H1 (cell line): ENCODE data around the gene EDN1. TPM values are rescaled to one million over a fixed set of nuclear protein-coding genes. Genes with fewer than 3 reads are reported as not detected.

ENCODE experiments used
- CTCF ChIA-PET: fragments of 300-600 bp; sonication (Branson Sonifier 250); formaldehyde crosslinking; loops from one replicate; lab custom pipeline; 2021; ENCODE audit not compliant: partially characterized antibody; lab: Charles Lee
- POLR2A ChIA-PET: fragments of 300-600 bp; sonication (Branson Sonifier 250); formaldehyde crosslinking; loops from one replicate; lab custom pipeline; 2021; ENCODE audit warnings: inconsistent platforms; ENCODE audit not compliant: partially characterized antibody; lab: Charles Lee
- DNase-seq, 2 experiments: peaks; one replicate each; pipeline versions ENCODE4 v3.0.0 to v3.0.0-alpha.2; 2010 to 2022; ENCODE audit warnings: low spot score in 2 of 2, low read depth in 1 of 2, mixed read lengths in 1 of 2
- FAIRE-seq: peaks from 2 replicates; lab custom pipeline; 2011; peaks lifted over from hg19 to GRCh38; lab: Jason Lieb, UNC
- H2AFZ ChIP-seq: 2 replicates; pipeline ENCODE4 v1.8.1; 2012; ENCODE audit warnings: low read length, inconsistent platforms
- H2AK5ac ChIP-seq: 2 replicates; pipeline ENCODE4 v1.6.1; 2013; ENCODE audit warnings: low read depth, low read length
- H2BK120ac ChIP-seq: replicated peaks from 2 replicates; pipeline ENCODE3; 2013; ENCODE audit warnings: low read depth, low read length, inconsistent platforms
- H2BK12ac ChIP-seq: 2 replicates; pipeline ENCODE4 v1.6.1; 2013; ENCODE audit warnings: low read depth, low read length
- H2BK15ac ChIP-seq: 2 replicates; pipeline ENCODE4 v1.6.1; 2013; ENCODE audit warnings: low read length
- H2BK20ac ChIP-seq: 2 replicates; pipeline ENCODE4 v1.6.1; 2013; ENCODE audit warnings: low read length
- H2BK5ac ChIP-seq: 2 replicates; pipeline ENCODE4 v1.6.1; 2013; ENCODE audit warnings: low read depth, low read length
- H3K14ac ChIP-seq: 2 replicates; pipeline ENCODE4 v1.6.1; 2013; ENCODE audit warnings: inconsistent platforms; ENCODE audit not compliant: insufficient read length
- H3K18ac ChIP-seq: 2 replicates; pipeline ENCODE4 v1.6.1; 2013; ENCODE audit warnings: low read length; ENCODE audit errors: extremely low read depth
- H3K23ac ChIP-seq: 2 replicates; pipeline ENCODE4 v1.6.1; 2013; ENCODE audit warnings: inconsistent platforms; ENCODE audit not compliant: insufficient read length
- H3K23me2 ChIP-seq: 2 replicates; pipeline ENCODE4 v1.6.1; 2013; ENCODE audit warnings: low read depth, low read length
- H3K27ac ChIP-seq: 2 replicates; pipeline ENCODE4 v1.6.1; 2011; ENCODE audit warnings: low read depth, low read length, inconsistent platforms
- H3K27me3 ChIP-seq, 4 experiments: replicated peaks in 1 of 4; 1 replicate in 1 of 4; 2 replicates in 3 of 4; pipeline versions ENCODE4 v1.6.1 to v1.8.1; 2011 to 2013; ENCODE audit warnings: low read length in 3 of 4, mild to moderate bottlenecking in 3 of 4, inconsistent platforms in 2 of 4, mixed read lengths in 2 of 4, moderate library complexity in 1 of 4; ENCODE audit not compliant: control insufficient read depth in 3 of 4, insufficient read depth in 3 of 4; ENCODE audit errors: extremely low read depth in 1 of 4
- H3K36me3 ChIP-seq, 4 experiments: 2 replicates each; pipeline versions ENCODE4 v1.6.1 to v1.8.1; 2011 to 2013; ENCODE audit warnings: mild to moderate bottlenecking in 4 of 4, low read length in 3 of 4, moderate library complexity in 2 of 4, control low read depth in 1 of 4, inconsistent platforms in 1 of 4; ENCODE audit not compliant: insufficient read depth in 4 of 4, control insufficient read depth in 2 of 4
- H3K4ac ChIP-seq: replicated peaks from 2 replicates; pipeline ENCODE3; 2013; ENCODE audit warnings: low read length, low read depth, mixed read lengths, inconsistent platforms; ENCODE audit not compliant: insufficient read length
- H3K4me1 ChIP-seq, 4 experiments: replicated peaks in 1 of 4; 1 replicate in 1 of 4; 2 replicates in 3 of 4; pipeline versions ENCODE4 v1.6.1 to v1.8.1; 2011 to 2013; ENCODE audit warnings: low read length in 3 of 4, inconsistent platforms in 2 of 4, mixed read lengths in 1 of 4; ENCODE audit not compliant: insufficient read depth in 4 of 4, control insufficient read depth in 3 of 4
- H3K4me2 ChIP-seq, 2 experiments: 2 replicates each; pipeline versions ENCODE4 v1.6.1 to v1.8.1; 2011 to 2013; ENCODE audit warnings: low read depth in 2 of 2, low read length in 2 of 2, control low read depth in 1 of 2, inconsistent platforms in 1 of 2, mild to moderate bottlenecking in 1 of 2; ENCODE audit not compliant: insufficient read depth in 1 of 2
- H3K4me3 ChIP-seq, 4 experiments: fragments of 200-600, 300-600 bp in 1 of 4; sonication (generic), shearing (Covaris generic), sonication (Bioruptor Twin) in 1 of 4; 2 replicates each; pipeline versions ENCODE4 v1.5.1 to v1.8.1; 2011 to 2016; ENCODE audit warnings: low read length in 4 of 4, low read depth in 3 of 4, control low read depth in 2 of 4, inconsistent platforms in 2 of 4, mild to moderate bottlenecking in 2 of 4, mixed read lengths in 1 of 4, moderate library complexity in 1 of 4; ENCODE audit not compliant: insufficient read depth in 2 of 4; ENCODE audit errors: extremely low read depth in 1 of 4
- H3K56ac ChIP-seq: replicated peaks from 2 replicates; pipeline ENCODE3; 2013; ENCODE audit warnings: low read depth, mild to moderate bottlenecking, mixed read lengths, low read length, inconsistent platforms; ENCODE audit not compliant: insufficient read length
- H3K79me1 ChIP-seq: 2 replicates; pipeline ENCODE4 v1.6.1; 2013; ENCODE audit warnings: low read depth, low read length, control low read depth
- H3K79me2 ChIP-seq, 2 experiments: 2 replicates each; pipeline versions ENCODE4 v1.6.1 to v1.8.1; 2012 to 2013; ENCODE audit warnings: low read length in 2 of 2, mild to moderate bottlenecking in 2 of 2, inconsistent platforms in 1 of 2; ENCODE audit not compliant: insufficient read depth in 2 of 2, control insufficient read depth in 1 of 2
- H3K9ac ChIP-seq, 4 experiments: replicated peaks in 1 of 4; 1 replicate in 1 of 4; 2 replicates in 3 of 4; pipeline versions ENCODE4 v1.6.1 to v1.8.1; 2011 to 2013; ENCODE audit warnings: low read depth in 3 of 4, low read length in 3 of 4, control low read depth in 2 of 4, mild to moderate bottlenecking in 2 of 4, moderate library complexity in 2 of 4, inconsistent platforms in 1 of 4; ENCODE audit errors: extremely low read depth in 1 of 4
- H3K9me3 ChIP-seq, 2 experiments: 2 replicates each; pipeline versions ENCODE4 v1.6.1 to v1.8.1; 2012 to 2013; ENCODE audit warnings: mild to moderate bottlenecking in 2 of 2, moderate library complexity in 2 of 2, control low read depth in 1 of 2, inconsistent platforms in 1 of 2, low read depth in 1 of 2, low read length in 1 of 2, mixed read lengths in 1 of 2; ENCODE audit not compliant: insufficient read depth in 2 of 2
- H4K20me1 ChIP-seq, 2 experiments: replicated peaks in 1 of 2; 2 replicates each; pipeline versions ENCODE3 to v1.8.1; 2011 to 2013; ENCODE audit warnings: inconsistent platforms in 2 of 2, low read length in 2 of 2, mild to moderate bottlenecking in 1 of 2; ENCODE audit not compliant: insufficient read depth in 2 of 2, control insufficient read depth in 1 of 2
- H4K5ac ChIP-seq: 2 replicates; pipeline ENCODE4 v1.6.1; 2013; ENCODE audit warnings: low read length, low read depth, mixed read lengths, inconsistent platforms; ENCODE audit not compliant: insufficient read length
- H4K8ac ChIP-seq: 2 replicates; pipeline ENCODE4 v1.8.0; 2013; ENCODE audit warnings: mild to moderate bottlenecking, moderate library complexity, low read length, inconsistent platforms; ENCODE audit not compliant: insufficient read depth; ENCODE audit errors: extremely low read depth
- H4K91ac ChIP-seq: replicated peaks from 2 replicates; pipeline ENCODE3; 2013; ENCODE audit warnings: low read length, mixed read lengths, inconsistent platforms; ENCODE audit not compliant: insufficient read length
- SAP30 ChIP-seq: fragments of 300-600 bp; sonication (generic); IDR thresholded peaks from 2 replicates; pipeline ENCODE4 v1.7.1; 2012; ENCODE audit warnings: low read length, moderate library complexity, mild to moderate bottlenecking, inconsistent platforms; ENCODE audit not compliant: insufficient read depth, insufficient replicate concordance
- TAF7 ChIP-seq: optimal IDR thresholded peaks from 2 replicates; pipeline ENCODE3; 2011; ENCODE audit warnings: low read depth, mild to moderate bottlenecking, inconsistent platforms, low read length, moderate library complexity, borderline replicate concordance
- TCF12 ChIP-seq: IDR thresholded peaks from 2 replicates; pipeline ENCODE4 v1.6.1; 2011; ENCODE audit warnings: low read depth, mild to moderate bottlenecking, low read length
- WGBS, 2 experiments: shearing (Covaris generic) in 1 of 2; methylation state at CpG; one replicate each; pipeline versions ENCODE4 v1.1.6 to v1.1.7; 2013 to 2015; ENCODE audit warnings: low lambda C conversion rate in 2 of 2, mixed read lengths in 2 of 2, inconsistent platforms in 1 of 2, low coverage in 1 of 2, missing lambda C conversion rate in 1 of 2; ENCODE audit not compliant: insufficient replicate concordance in 2 of 2, insufficient coverage in 1 of 2, insufficient read length in 1 of 2; ENCODE audit errors: extremely low coverage in 1 of 2, missing lambda C conversion rate in 1 of 2; 5-methylcytosine and 5-hydroxymethylcytosine counted together
- polyA plus RNA-seq, 7 experiments: library from polyadenylated mRNA; depleted of rRNA in 3 of 7; stranded (reverse) in 5 of 7; unstranded in 2 of 7; fragments of >200 nt in 5 of 7; fragments of 200-250 nt in 2 of 7; gene quantifications; 1 replicate in 5 of 7; 2 replicates in 1 of 7; 4 replicates in 1 of 7; pipeline versions ENCODE4 v1.2.1 to v1.2.3, GENCODE V29; 2011 to 2013; ENCODE audit warnings: missing spikeins in 2 of 7, mixed read lengths in 2 of 7
- total RNA-seq: library from RNA; stranded (reverse); fragmentation: NEBNext Ultra II Directional; extraction: Animal tissue kit (Norgen Biotek cat#: 25700); gene quantifications from 2 replicates; pipeline ENCODE4 v1.2.1, GENCODE V29; 2021

Gene EDN1
- total and polyA plus RNA-seq, 2 of the 8 experiments (the other 6 are each of a cell fraction or from before 2014, with no cell fraction given): 0.23 to 1.1 TPM

DNA sequence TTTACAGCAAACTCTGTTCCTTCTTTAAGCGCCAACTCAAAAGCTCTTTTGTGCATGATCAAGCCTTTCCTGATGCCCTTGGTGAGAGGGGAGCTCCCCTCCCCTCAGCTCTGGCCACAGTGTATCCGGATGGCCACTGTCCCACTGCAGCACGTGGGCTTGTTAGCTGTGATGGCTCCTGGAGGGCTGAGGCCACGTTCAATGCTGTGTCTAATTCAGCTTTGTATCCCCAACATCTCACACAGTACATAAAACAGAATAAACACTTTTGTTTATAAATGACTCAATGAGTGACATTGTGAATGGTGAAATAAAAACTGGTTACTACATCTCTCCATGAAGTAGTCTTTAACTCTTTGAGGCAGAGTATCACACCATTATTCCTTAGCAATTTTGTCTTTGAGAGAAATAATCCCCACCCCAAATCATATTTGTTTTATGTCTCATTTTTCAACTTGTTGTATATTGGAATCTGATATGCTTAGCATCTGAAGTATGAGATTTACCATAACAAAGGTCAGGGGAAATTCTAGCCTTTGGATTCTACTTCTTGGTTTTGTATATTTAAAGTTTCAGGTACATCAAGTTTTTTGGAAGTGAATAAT lies 44.5 kb downstream of the EDN1 start:
- H3K9ac ChIP-seq: no peak overlapping the region
- H3K56ac ChIP-seq: no peak overlapping the region
- CTCF ChIA-PET: interaction anchor here (1.0 to 1.8 kb wide), 3 partner anchors 11 to 147 kb away, joined by 3 to 5 read pairs (median 4); partner anchors contain the start of gene EDN1
- FAIRE-seq (no peak), DNase-seq (peak in 1 of 2 experiments; percentile 17)
- peak overlapping the region; percentile 17 for H2BK120ac ChIP-seq
- 0 out of 2 replicates have a peak overlapping the region, but pooled peaks have one; percentile 44 for H2BK12ac ChIP-seq
- H3K4ac ChIP-seq: no peak overlapping the region
- no peak overlapping the region for H4K5ac ChIP-seq
- H4K20me1 ChIP-seq: no peaks in the 10 kb centered on the region
- H3K27ac ChIP-seq: no peak overlapping the region
- no peak overlapping the region; the same call in 1 of the 2 replicates for H4K8ac ChIP-seq
- H3K36me3 ChIP-seq: no peaks in the 10 kb centered on the region
- no peaks in the 10 kb centered on the region for H3K27me3 ChIP-seq
- TF ChIP-seq TAF7 (no peak), TCF12 (no peak), SAP30 (no peak)
- no peak overlapping the region for H3K23ac ChIP-seq
- no peaks in the 10 kb centered on the region for H3K79me1 ChIP-seq
- no peak overlapping the region for H2AFZ ChIP-seq
- POLR2A ChIA-PET: no interaction called here
- no peak overlapping the region for H2BK15ac ChIP-seq
- no peak overlapping the region for H4K91ac ChIP-seq
- no peak overlapping the region for H2AK5ac ChIP-seq
- H3K23me2 ChIP-seq: no peaks in the 10 kb centered on the region; the same call in 1 of the 2 replicates
- H3K4me1 ChIP-seq: peaks cover 0 to 14% (median 0%) of the 10 kb centered on the region in 4 experiments; a peak in 4 of 7 replicates
- H3K18ac ChIP-seq: no peak overlapping the region; the same call in 1 of the 2 replicates
- 91% methylated on average over 4 of the region's 4 CpGs; no CpG with 5 or more reads in 1 of the 2 experiments for whole genome bisulfite sequencing, 2 experiments
- H2BK5ac ChIP-seq: no peak overlapping the region
- H3K4me2 ChIP-seq: no peak overlapping the region
- no peak overlapping the region for H3K14ac ChIP-seq
- H3K79me2 ChIP-seq: no peaks in the 10 kb centered on the region
- H2BK20ac ChIP-seq: 0 out of 2 replicates have a peak overlapping the region, but pooled peaks have one; percentile 43
- H3K4me3 ChIP-seq: no peak overlapping the region
- 0 out of 4 replicates have a peak, but pooled peaks cover 0 to 2% of the 10 kb centered on the region in 2 experiments for H3K9me3 ChIP-seq
